HG02981 (cell line): ENCODE results near the gene CEP95.

Source experiments
- ATAC-seq: cut with Tn5 transposase; IDR thresholded peaks from one replicate; pipeline ENCODE4 v1.9.1; 2021; ENCODE audit warnings: mild to moderate bottlenecking, moderate library complexity; ENCODE audit not compliant: unreplicated experiment

The CEP95 gene

DNA sequence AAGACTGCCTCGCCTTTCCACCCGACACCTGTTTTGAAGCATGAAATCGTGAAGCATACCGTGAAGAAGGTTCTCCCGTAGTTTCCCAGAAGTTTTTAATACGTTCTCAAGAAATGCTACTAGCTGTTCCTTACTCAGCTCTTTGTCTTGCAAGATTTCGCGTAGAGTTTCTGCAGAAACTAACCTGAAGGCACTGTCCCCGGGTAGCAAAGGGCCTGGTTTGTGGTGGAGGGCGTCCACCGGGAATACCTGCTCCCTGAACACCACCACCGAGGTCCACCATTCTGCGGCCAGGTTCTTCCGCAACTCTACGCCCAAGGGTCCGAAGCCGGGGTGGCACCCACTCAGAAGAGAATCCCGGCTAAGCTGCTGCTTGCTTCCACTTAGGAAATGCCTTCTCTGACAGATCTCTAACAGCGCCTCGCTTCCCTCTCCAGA is 10.4 kb upstream of the CEP95 start:
- no peak for ATAC-seq

- ATAC-seq = peak; percentile 77
These were observed 9.8 kb upstream of the CEP95 start, which contains the start of gene POLG2 for GRCh38 chr17:64496786-64497564. Gene POLG2 (minus strand): TSS chr17:64497054. CDS start chr17:64496968, 86 bp downstream.

- ATAC-seq = no peak
These were observed 9.2 kb upstream of the CEP95 start for GRCh38 chr17:64497565-64498035.

- ATAC-seq = no peak
These were observed 8.2 kb upstream of the CEP95 start for GRCh38 chr17:64498308-64499203.

DNA sequence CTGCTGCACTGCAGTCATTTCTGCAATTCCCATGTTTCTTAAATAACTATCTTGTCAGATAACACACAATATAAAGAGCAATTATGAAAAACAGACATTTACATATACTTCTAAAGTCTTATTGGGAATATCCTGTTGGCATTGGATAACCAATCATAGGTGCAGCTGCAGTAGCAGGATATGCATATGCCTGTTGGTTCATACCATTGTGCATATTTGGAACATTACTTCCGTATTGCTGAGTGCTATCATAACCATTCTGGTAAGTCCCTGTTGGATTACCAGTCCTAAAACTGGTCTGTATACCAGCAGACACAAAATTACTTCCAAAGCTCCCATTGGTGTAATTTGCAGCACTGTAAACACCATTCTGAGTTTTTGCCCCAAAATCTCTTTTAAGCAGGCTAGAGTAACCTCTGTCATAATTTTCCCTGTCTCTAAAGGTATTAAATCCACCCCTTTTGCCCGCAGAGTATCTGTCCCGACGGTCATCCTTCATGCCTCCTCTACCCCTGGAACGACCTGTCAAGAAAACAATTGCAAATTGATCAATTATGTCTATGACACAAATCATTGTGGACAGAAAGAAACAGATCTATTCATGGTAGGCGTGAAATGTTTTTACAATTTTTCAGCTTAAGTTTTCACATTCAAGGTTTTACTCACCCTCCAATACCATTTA is 6.8 kb upstream of the CEP95 start:
- no peak for ATAC-seq

GRCh38 chr17:64500487-64500859 is 6.3 kb upstream of the CEP95 start:
- no peak for ATAC-seq

DNA sequence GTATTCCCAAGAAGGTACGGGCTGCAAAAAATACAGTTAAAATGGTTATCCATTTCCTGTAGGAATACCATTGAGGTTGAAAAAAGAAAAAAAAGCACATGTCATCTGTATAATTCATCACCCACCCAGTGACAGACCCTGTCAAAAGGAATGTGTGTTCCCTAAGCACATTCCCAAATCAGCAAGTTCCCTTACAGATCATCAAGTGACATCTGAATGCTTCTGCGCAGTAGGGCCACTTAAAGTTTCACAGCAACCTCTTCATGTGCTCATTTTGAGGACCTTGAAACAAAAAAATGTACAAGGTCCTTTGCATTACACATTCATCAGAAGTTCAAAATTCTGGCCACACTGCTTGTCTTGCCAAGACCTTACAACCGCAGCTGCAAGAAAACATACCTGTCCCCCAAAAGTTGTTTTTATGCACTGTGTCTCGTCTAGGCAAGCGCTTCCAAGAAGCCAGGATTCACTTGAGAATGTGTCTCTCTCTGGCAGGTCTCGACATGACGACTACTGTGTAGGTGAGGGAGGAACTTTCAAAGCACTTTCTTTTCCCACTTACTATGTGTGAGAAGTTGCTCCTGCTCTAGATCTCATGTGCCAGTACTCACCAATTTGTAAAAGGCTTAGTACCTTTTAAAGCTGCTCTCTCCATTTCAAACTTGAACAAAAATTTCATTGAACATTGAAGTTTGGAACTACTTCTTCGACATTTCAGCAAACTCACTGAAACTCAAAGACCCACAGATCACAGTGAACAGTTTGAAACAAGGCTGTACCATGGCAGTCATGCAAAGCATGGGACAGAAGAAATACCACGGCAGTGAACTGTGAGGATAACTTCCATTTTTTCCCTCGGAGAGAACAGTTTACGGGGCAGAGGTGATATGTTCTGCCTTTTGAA is 5.7 kb upstream of the CEP95 start:
- no peak for ATAC-seq

GRCh38 chr17:64502021-64502420 is 4.8 kb upstream of the CEP95 start:
- ATAC-seq = no peak

GRCh38 chr17:64502809-64503208 is 4.0 kb upstream of the CEP95 start:
- no peak for ATAC-seq

DNA sequence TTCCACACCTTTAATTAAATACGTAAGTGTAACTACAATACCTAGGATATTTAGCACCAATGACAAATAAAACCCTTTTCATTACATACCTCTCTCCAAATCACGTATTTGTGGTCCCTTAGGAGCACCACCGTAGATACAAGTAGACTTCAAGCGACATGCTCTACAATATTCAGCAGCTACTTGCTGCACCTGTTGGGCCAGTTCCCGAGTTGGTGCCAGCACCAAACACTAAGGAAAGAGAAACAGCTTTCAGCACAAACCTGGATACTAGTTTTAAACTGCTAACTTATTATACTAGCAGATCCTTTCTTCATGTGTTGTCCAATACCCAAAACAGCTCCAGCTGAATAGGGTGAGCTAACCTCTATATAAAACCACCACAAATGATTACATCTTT is 3.4 kb upstream of the CEP95 start:
- no peak for ATAC-seq

DNA sequence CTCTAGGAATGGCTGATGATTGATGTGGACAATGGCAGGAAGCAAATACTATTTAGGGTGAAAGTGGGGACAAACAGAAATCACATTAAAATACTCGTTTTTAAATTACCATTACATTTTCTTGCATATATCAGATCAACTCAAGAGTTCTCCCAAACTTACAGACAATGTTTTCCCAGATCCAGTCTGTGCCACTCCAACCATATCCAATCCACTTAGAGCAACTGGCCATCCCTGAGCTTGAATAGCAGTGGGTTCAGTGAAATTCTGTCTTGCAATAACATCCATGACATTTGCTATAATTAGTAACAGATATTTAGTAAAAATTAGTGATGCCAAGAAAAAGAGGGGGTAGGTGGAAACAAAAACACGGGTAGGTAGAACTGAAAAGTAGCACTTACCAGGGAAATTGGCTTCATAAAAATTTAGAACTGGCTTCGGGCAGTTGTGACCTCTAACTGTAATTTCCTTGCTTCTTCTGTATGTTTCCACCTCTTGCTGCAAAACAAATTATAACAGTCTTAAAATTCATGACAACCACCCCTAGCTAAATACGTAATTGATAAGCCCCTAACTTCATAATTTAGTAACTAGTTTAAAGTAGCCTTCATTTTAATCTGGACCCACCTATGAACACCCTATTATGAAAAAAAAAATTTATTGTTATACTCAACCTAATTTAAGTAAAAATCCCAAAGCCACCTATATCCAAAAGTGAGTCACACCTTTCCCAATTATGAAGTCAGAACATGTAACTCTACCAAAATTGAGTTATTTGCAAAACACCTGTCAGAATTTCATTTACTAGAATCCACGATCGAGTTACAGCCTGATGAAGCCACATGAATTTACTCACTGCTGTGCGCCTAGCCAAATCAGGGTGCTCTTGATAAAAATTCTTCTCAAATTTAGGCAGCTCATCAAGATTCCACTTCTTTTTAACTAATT is 2.7 kb upstream of the CEP95 start:
- no peak for ATAC-seq

- no peak for ATAC-seq
These were observed 1.9 kb upstream of the CEP95 start for GRCh38 chr17:64504769-64505339.

- peak; percentile 21 for ATAC-seq
These were observed 1.2 kb upstream of the CEP95 start for GRCh38 chr17:64505340-64506200.

DNA sequence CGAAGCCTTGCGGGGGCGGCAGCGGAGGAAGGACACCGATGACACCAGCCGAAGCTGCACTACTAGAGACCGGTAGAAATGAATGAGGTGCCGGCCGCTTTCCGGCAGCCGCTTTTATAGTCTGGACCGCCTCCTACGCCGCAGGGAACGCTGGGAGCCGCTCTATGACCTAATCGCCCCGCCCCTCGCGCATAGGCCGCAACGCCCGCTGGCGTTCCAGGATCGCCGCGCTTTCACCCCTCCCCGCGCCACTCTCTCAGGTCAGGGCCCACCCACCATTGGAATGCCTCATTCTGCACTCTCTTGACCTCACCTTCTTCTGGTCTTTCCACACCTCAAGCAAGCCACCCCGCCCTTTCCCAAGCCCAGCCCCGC is 589 bp upstream of the CEP95 start, which contains the start of gene DDX5:
Gene DDX5, minus strand, starts transcription at position 89 of the 375 bp plus-strand sequence. CDS start 170 bp downstream, outside the sequence.
- ATAC-seq = peak; percentile 54

GRCh38 chr17:64507413-64507782 is 621 bp downstream of the CEP95 start:
- ATAC-seq = peak; percentile 19

- no peak for ATAC-seq
These were observed 1.9 kb downstream of the CEP95 start for GRCh38 chr17:64508683-64509082.

DNA sequence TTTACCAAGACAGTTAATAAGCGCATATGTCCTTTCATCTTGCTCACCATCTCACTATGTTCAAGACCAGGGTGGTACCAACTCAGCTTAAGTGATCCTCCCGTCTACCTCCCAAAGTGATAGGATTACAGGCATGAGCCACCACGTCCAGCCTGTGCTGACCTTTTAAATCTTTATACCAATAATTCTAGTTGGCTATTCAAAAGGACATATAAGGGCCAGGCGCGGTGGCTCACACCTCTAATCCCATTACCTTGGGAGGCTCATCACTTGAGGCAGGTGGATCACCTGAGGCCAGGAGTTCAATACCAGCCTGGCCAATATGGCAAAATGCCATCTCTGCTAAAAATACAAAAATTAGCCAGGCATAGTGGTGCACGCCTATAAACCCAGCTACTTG is 2.4 kb downstream of the CEP95 start:
- no peak for ATAC-seq

DNA sequence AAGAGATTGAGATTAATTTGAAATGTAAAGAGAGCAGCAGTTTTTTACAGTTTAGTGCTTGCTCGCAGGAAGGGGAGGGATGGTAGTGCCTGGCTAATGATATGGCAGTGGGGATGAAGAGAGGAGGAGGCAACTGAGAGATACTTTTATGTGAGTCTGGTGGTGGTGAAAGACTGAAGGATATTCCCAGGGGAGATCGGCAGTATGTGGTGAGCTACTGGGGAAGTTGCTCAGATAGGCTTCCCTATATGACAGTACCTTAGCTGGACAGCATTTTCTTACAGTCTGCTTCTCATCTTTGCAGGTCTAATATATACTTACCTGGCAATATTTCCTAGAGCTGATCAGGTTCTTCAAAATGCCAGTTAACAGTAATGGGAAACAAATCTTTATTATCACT is 8.6 kb downstream of the CEP95 start:
- no peak for ATAC-seq
